Measurements from ENCODE around the gene RPS19.
A peak's percentile ranks its signal among the peaks of the same experiment; 100 is the strongest.
"Not testable (repeated sequence)": the region's sequence is repeated elsewhere in the genome, so short reads cannot be mapped to it uniquely, and the experiment has no call there.

The RPS19 gene

GRCh38 chr19:41870401-41870873 is 10.4 kb downstream of the RPS19 start:
- DNase-seq (ENCODE audit: low read depth): peak; percentile 34
- TF ChIP-seq CTCF (IDR thresholded peaks at IDR 0.05; ENCODE audit: insufficient read depth, low read depth, low read length, missing control alignments): no peak
- H3K4me3 ChIP-seq (ENCODE audit: low read length): no peak overlapping the region

GRCh38 chr19:41871573-41872383 is 11.7 kb downstream of the RPS19 start:
- TF ChIP-seq CTCF (IDR thresholded peaks at IDR 0.05; ENCODE audit: insufficient read depth, low read depth, low read length, missing control alignments): no peak
- no peak overlapping the region for H3K4me3 ChIP-seq (ENCODE audit: low read length)
- DNase-seq (ENCODE audit: low read depth): no peak

GRCh38 chr19:41872384-41872774 is 12.3 kb downstream of the RPS19 start:
- no peak overlapping the region for H3K4me3 ChIP-seq (ENCODE audit: low read length)
- no peak for DNase-seq (ENCODE audit: low read depth)
- no peak for TF ChIP-seq CTCF (IDR thresholded peaks at IDR 0.05; ENCODE audit: insufficient read depth, low read depth, low read length, missing control alignments)

GRCh38 chr19:41872775-41873647 is 13.0 kb downstream of the RPS19 start:
- no peak overlapping the region for H3K4me3 ChIP-seq (ENCODE audit: low read length)
- DNase-seq (ENCODE audit: low read depth): peak; percentile 89
- TF ChIP-seq CTCF (IDR thresholded peaks at IDR 0.05; ENCODE audit: insufficient read depth, low read depth, low read length, missing control alignments): peak; percentile 85

- not testable (repeated sequence) for DNase-seq (ENCODE audit: low read depth); H3K4me3 ChIP-seq (ENCODE audit: low read length)
These were observed 15.9 kb downstream of the RPS19 start for GRCh38 chr19:41875973-41876372.

- no peak within 1 kb of the TSS for H3K4me3 ChIP-seq (ENCODE audit: low read length)
- TF ChIP-seq CTCF (IDR thresholded peaks at IDR 0.05; ENCODE audit: insufficient read depth, low read depth, low read length, missing control alignments): no peak
- DNase-seq (ENCODE audit: low read depth): no peak
These were observed 17.1 kb downstream of the RPS19 start, which contains the start of gene CD79A for GRCh38 chr19:41876847-41877832. CD79A (plus strand) TSS chr19:41877279; CDS start chr19:41877305, 26 bp downstream.

Measured in epithelial cell of esophagus (primary cell).